GM12801 (cell line): ENCODE results near the gene DENND4C.

Source experiments
- CTCF ChIP-seq: IDR thresholded peaks from one replicate; pipeline ENCODE4 v1.5.1; 2011; ENCODE audit warnings: control low read depth; ENCODE audit not compliant: insufficient read length; ENCODE audit errors: extremely low read depth

DENND4C gene

DNA sequence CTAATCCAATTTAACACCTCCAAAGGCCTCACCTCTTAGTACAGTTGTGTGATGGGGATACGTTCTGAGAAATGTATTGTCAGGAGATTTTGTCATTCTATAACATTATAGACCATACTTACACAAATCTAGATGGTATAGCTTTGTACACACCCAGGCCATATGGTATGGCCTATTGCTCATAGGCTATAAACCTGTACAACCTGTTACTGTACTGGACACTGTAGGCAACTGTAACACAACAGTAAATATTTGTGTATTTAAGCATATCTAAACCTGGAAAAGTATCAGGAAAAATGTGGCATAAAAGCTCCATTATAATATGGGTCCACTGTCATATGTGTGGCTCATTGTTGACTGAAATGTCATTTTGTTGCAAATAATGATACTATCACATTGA is 190.4 kb downstream of the DENND4C start:
- no peak for TF ChIP-seq CTCF
